Peyer's patch (tissue), 4 donors: Measurements from ENCODE around the gene TTC23. TPM values are rescaled to one million over a fixed set of nuclear protein-coding genes. Genes with fewer than 3 reads are reported as not detected.

ENCODE experiments used
- DNase-seq, 3 donors: peaks; one replicate each; pipeline ENCODE4 v3.0.0-alpha.2; 2017 to 2019
- H3K27ac ChIP-seq, 4 donors: fragments of 200-600 bp; sonication (generic); one replicate each; pipeline ENCODE4 v1.5.1; 2016 to 2019
- H3K27me3 ChIP-seq, 2 donors: fragments of 200-600 bp; sonication (generic); one replicate each; pipeline ENCODE4 v1.5.1; 2019
- H3K36me3 ChIP-seq, 3 donors: fragments of 200-600 bp; sonication (generic); one replicate each; pipeline ENCODE4 v1.5.1; 2016 to 2019
- H3K4me1 ChIP-seq, 4 donors: fragments of 200-600 bp; sonication (generic); one replicate each; pipeline ENCODE4 v1.5.1; 2016 to 2019
- H3K4me3 ChIP-seq, 4 donors: fragments of 200-600 bp; sonication (generic); 1 replicate in 3 of 4; 2 replicates in 1 of 4; pipeline ENCODE4 v1.5.1; 2016 to 2019; ENCODE audit warnings: mild to moderate bottlenecking in 1 of 4
- H3K9me3 ChIP-seq, 4 donors: fragments of 200-600 bp; sonication (generic); one replicate each; pipeline ENCODE4 v1.5.1; 2016 to 2019; ENCODE audit warnings: mild to moderate bottlenecking in 1 of 4
- CTCF ChIP-seq, 6 experiments: fragments of 450-650 bp in 4 of 6; fragments of 200-600 bp in 2 of 6; sonication (generic) in 1 of 6; IDR thresholded peaks; one replicate each; pipeline ENCODE4 v1.5.1; 2017 to 2019; ENCODE audit warnings: antibody characterized with exemption in 6 of 6, mild to moderate bottlenecking in 3 of 6, moderate library complexity in 1 of 6
- POLR2A ChIP-seq, 2 donors: fragments of 450-650 bp; IDR thresholded peaks; one replicate each; pipeline ENCODE4 v1.5.1; 2017; ENCODE audit warnings: antibody characterized with exemption in 2 of 2, mild to moderate bottlenecking in 2 of 2, moderate library complexity in 2 of 2
- total RNA-seq, 4 donors: library from RNA; depleted of rRNA; stranded (reverse); fragments of >200 nt; gene quantifications; one replicate each; pipeline ENCODE4 v1.1.0, GENCODE V29; 2016

The TTC23 gene
- total RNA-seq, 4 donors from 2014 or later: 8.2 to 33.0 (median 22.9) TPM

DNA sequence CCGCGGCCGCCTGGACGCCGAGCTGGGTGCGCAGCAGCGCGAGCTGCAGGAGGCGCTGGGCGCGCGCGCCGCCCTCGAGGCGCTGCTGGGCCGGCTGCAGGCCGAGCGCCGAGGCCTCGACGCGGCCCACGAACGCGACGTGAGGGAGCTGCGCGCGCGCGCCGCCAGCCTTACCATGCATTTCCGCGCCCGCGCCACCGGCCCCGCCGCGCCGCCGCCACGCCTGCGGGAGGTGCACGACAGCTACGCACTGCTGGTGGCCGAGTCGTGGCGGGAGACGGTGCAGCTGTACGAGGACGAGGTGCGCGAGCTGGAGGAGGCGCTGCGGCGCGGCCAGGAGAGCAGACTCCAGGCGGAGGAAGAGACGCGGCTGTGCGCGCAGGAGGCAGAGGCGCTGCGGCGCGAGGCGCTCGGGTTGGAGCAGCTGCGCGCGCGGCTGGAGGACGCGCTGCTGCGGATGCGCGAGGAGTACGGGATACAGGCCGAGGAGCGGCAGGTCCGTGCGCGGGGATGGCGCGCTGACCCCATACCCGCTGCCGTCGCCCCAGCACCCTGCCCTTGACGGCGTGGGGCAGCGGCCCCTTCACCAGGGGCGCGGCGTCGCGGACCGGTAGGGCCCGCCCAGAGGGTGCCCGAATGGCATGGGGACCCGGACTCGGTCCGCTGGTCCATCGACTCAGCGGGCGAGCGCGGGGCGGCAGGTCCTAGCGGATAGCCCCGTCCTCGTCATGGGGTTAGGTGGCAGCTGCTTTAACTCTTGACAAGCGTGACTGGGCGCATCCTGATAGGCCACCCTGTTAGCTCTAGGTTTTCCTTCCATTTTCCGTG lies 143.7 kb downstream of the TTC23 start:
- H3K4me1 ChIP-seq: peaks cover 0 to 15% (median 2%) of the 10 kb centered on the region in 4 donors
- peak in 2 of 3 donors; percentile 54 to 68 for DNase-seq
- no peaks in the 10 kb centered on the region for H3K27me3 ChIP-seq
- H3K36me3 ChIP-seq: no peaks in the 10 kb centered on the region
- no peak for TF ChIP-seq POLR2A (IDR thresholded peaks at IDR 0.05)
- peak in 1 of 6 experiments; percentile 1 for TF ChIP-seq CTCF (IDR thresholded peaks at IDR 0.05)
- no peaks in the 10 kb centered on the region for H3K9me3 ChIP-seq
- H3K4me3 ChIP-seq: peak overlapping the region; percentile 34 to 76 (median 57)
- peak overlapping the region; percentile 38 to 87 (median 63) for H3K27ac ChIP-seq

GRCh38 chr15:99104788-99105513 lies 144.4 kb downstream of the TTC23 start, which contains the start of gene SYNM:
SYNM (plus strand) TSS chr15:99105080; CDS start chr15:99105200, 120 bp downstream.
- Histone ChIP-seq H3K27ac (peak within 1 kb of the TSS; percentile 38 to 87 (median 63)), H3K4me3 (peak within 1 kb of the TSS; percentile 34 to 76 (median 57)), H3K9me3 (no peaks in the 10 kb centered on the region), H3K36me3 (no peaks in the 10 kb centered on the region), H3K27me3 (peaks cover 0 to 5% of the 10 kb centered on the region in 2 donors), H3K4me1 (peaks cover 0 to 21% (median 4%) of the 10 kb centered on the region in 4 donors)
- TF ChIP-seq CTCF (IDR thresholded peaks at IDR 0.05): peak; percentile 19 to 91 (median 71)
- no peak for TF ChIP-seq POLR2A (IDR thresholded peaks at IDR 0.05)
- peak in 2 of 3 donors; percentile 73 to 79 for DNase-seq

DNA sequence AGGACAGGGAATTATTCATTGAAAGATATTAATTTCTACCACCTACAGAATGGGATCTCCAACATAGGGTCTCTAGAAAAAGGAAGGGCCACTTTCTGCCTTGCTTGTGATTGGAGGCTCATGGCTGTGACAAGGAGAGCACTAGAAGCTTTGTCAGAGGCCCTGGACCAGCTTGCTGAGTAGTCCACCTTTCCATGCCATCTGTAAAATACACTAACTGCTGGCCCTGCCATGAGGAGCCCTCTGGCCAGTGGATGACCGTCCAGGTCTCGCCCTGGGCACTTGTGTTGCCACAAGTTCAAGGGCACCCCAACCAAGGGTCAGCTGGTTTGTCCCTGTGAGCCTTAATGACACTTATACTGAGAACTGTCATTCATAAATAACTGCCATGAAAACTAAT lies 146.1 kb downstream of the TTC23 start:
- no peak overlapping the region for H3K4me3 ChIP-seq
- peaks cover 0 to 5% of the 10 kb centered on the region in 2 donors for H3K27me3 ChIP-seq
- no peak for TF ChIP-seq CTCF (IDR thresholded peaks at IDR 0.05)
- no peak for TF ChIP-seq POLR2A (IDR thresholded peaks at IDR 0.05)
- peaks cover 0 to 21% (median 4%) of the 10 kb centered on the region in 4 donors for H3K4me1 ChIP-seq
- DNase-seq: no peak
- H3K36me3 ChIP-seq: no peaks in the 10 kb centered on the region
- no peak overlapping the region for H3K27ac ChIP-seq
- no peaks in the 10 kb centered on the region for H3K9me3 ChIP-seq

DNA sequence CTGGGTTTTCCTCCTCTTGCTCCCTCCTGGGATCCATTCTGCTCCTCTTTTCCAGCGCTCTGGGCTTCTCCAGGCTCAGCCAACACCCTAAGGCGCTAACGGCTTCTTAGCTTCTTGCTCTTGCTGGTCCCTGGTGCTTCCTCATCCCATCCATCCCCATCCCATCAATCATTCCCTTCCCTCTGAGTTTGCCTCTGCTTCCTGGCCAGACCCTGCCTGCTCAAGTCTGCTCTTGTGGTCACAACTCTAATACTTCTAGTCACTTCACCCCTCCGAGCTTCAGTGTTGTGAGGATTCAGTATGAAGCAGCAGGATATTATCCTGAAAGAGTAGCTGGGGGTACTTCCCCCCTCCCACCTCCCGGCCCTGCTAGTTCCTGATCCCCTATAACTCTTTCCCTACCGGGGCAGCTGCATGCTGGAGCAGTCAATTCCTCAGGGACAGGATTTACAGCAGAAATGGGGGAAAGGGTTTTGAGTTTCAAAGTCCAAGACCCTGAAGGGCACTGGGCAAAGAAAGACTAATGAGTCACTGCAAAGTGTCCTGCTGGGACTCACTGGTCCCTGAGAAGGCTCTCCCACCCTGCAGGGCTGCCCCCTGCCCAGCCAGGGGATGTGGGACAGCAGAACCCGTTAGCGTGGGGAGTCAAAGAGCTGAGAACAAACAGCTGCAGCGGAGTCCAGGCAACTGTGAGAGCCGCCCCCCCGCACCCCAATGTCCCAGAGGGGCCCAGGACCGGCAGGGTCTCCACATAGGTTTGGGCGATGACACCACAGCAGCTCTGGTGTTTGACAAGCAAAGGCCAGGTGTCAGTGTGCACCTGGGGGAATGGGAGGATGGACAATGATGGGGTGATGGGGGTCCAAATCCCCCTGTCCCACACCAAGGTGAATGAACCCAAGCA lies 146.8 kb downstream of the TTC23 start:
- TF ChIP-seq POLR2A (IDR thresholded peaks at IDR 0.05): no peak
- no peak for TF ChIP-seq CTCF (IDR thresholded peaks at IDR 0.05)
- DNase-seq: no peak
- H3K27me3 ChIP-seq: peaks cover 0 to 5% of the 10 kb centered on the region in 2 donors

GRCh38 chr15:99101501-99101900 lies 147.9 kb downstream of the TTC23 start:
- Histone ChIP-seq H3K9me3 (no peaks in the 10 kb centered on the region), H3K4me3 (no peak overlapping the region), H3K27me3 (peaks cover 0 to 5% of the 10 kb centered on the region in 2 donors), H3K36me3 (no peaks in the 10 kb centered on the region), H3K27ac (no peak overlapping the region), H3K4me1 (peaks cover 0 to 21% (median 4%) of the 10 kb centered on the region in 4 donors)
- TF ChIP-seq CTCF (IDR thresholded peaks at IDR 0.05): no peak
- no peak for TF ChIP-seq POLR2A (IDR thresholded peaks at IDR 0.05)
- DNase-seq: no peak

More for the DNA sequence above, 146.8 kb downstream of the TTC23 start:
- Histone ChIP-seq H3K4me1 (peaks cover 0 to 21% (median 4%) of the 10 kb centered on the region in 4 donors), H3K36me3 (no peaks in the 10 kb centered on the region), H3K9me3 (no peaks in the 10 kb centered on the region), H3K27ac (no peak overlapping the region), H3K4me3 (no peak overlapping the region)
